Occipital lobe (tissue), 2 donors: Measurements from ENCODE around the gene PPP1R12C. TPM values are rescaled to one million over a fixed set of nuclear protein-coding genes. Genes with fewer than 3 reads are reported as not detected.

ENCODE experiments used
- DNase-seq: peaks from one replicate; lab custom pipeline; 2025; lab: John Stamatoyannopoulos, UW
- total RNA-seq: library from RNA; depleted of rRNA; stranded (reverse); fragments of >200 nt; gene quantifications from one replicate; pipeline ENCODE4 v1.2.3, GENCODE V29; 2014

The PPP1R12C gene
- total RNA-seq, 1 donor from 2014 or later: 20.7 TPM

DNA sequence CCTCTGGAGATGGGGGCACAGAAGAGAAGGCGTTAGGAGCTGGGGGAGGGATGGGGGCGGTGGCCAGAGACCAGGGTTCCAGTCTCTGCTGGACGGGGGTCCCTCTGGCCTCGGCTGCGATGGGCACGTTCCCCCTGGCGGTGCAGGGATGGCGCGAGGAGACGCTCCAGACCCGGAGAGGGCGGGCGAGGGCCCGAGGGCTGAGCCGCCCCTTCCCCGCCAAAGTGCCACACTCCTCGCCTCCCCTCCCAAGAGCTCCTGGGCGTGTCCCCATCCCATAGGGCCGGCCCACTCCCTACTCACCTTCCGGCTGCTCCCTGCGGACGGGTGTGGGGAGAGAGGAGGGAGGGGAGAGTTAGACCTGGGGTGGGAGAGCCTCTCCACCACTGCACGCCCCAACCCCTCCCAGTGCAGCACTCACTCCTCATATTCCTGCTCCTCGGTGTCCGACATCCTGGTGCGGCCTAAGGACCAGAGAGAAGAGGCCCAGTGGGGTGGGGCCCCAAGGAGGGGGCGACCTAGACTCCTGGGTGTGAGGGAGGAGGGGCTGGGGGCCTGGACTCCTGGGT, 29.4 kb upstream of the PPP1R12C start:
- DNase-seq: no peak

DNA sequence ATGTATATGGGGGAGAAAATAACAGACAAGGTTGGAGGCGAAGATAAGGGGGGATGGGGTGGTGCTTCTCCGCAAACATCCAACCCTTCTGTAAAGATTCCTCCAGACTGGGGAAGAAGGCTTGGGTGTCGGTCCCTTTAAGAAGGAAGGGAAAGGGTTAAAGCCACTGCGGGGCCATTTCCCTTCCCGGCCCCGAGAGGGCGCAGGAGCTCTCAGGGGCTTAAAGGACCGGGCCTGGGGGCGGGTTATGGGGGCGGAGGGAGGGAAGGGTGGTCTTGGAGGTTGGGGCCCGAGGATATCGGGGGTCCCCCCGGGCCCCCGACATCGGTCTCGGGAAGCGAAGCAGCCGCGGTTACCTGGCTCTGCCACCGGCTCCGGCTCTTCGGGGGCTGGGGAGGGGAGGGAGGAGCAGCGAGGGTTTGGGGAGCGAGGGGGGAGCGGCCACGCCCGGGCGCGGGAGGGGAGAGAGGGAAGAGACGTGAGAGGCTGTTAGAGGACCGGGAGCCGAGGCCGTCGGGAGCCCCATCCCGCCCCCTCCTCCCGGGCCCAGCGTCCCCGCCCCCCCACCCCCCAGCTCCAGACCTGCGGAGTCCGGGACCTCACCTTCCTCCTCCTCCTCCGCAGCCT, 28.8 kb upstream of the PPP1R12C start:
- DNase-seq: no peak

DNA sequence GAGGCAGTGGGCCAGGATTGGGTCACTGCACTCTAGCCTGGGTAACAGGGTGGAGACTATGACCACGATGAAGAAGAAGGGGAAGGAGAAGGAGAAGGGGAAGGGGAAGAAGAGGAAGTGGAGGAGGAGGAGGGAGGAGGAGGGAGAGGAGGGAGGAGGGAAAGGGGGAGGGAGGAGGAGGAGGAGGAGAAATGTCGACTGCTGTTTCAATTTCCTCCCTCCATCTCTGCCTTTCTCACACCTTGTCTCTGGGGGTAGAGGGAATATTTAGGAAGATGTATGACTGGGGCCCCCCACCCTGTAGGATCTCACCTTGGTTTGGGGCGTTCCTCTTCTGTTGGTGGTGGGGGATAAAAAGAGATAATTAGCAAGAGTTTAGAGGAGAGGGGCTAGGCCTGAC, 27.8 kb upstream of the PPP1R12C start:
- DNase-seq: no peak

DNA sequence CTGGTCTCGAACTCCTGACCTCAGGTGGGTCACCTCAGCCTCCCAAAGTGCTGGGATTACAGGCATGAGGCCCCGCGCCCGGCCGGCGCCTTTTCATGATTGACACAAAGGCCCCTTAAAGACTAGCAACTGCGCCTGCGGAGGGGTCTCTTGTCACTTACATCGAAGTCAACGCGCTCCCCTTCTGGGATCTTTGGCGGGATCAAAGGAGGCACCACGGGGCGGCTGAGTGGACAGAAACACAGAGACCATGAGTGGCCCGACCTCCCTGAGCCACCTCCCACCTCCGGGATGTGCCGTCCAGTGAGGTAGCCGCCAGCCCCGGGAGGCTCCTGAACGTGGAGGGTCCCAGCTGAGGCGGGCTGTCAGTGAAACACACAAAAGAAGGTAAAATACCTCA, 24.3 kb upstream of the PPP1R12C start:
- no peak for DNase-seq

DNA sequence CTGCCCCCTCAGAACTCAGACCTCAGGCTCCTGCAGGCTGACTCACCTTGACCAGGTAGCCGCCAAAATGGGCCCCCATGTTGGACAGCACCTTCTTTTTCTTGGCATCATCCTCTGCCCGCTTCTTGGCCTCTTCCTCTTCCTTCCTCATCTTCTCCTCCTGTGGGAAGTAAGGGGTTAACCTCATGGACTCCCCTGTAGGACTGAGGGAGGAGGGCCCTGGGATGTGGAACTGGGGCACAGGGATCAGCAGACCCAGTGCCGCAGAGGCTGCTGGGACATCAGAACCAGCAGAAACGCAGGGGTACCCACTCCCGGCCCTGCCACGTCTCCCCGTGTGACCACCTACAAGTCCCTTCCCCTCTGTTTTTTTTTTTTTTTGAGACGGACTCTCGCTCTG, 20.5 kb upstream of the PPP1R12C start:
- no peak for DNase-seq

DNA sequence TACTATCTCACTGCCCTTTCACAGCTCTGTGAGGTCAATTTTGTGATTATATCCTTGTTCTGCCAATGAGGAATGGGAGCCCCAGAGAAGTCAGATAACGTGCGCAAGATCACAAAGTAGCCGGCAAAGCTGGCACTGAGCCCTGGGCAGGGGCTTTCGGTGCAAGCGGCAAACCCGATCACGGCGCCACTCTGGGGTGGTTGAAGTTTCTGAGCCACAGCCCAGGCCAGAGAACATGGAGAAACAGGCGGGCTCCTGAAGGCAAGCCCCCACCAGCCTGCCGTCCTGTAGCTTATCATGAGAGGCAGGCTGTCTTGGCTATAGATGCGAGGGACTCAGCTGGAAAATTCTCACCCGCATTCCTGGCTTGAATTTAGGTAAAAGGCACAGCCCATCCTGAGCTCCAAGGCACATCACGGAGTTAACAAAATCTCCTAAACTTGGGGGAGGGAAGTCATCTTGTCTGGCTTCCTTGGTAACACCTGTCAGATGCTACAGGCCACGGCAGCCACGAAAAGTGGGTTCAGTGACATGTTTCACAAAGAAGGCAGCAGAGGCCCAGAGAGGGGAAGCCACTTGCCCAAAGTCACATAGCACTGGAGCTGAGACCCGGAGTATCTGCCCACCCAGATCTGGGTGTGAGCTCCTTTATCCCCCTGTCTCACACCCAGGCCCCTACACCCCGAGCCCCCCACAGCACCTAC, 19.1 kb upstream of the PPP1R12C start:
- no peak for DNase-seq

DNA sequence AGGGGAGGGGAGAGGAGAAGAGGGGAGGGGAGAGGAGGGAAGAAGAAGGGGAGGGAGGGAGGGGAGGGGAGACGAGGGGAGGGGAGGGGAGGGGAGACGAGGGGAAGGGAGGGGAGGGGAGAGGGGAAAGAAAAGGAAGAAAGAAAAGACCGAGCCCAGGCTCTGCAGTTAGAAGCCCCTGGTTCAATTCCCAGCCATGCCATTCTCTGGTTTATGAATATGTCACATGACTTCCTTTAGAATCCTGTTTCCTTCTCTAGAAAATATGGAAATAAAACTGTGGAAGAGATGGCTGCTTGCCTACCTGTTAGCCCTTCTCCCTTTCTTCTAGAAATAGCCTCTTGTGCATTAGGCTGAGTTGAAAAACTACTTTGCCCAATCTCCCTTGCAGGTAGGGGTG, 17.3 kb upstream of the PPP1R12C start:
- DNase-seq: no peak

DNA sequence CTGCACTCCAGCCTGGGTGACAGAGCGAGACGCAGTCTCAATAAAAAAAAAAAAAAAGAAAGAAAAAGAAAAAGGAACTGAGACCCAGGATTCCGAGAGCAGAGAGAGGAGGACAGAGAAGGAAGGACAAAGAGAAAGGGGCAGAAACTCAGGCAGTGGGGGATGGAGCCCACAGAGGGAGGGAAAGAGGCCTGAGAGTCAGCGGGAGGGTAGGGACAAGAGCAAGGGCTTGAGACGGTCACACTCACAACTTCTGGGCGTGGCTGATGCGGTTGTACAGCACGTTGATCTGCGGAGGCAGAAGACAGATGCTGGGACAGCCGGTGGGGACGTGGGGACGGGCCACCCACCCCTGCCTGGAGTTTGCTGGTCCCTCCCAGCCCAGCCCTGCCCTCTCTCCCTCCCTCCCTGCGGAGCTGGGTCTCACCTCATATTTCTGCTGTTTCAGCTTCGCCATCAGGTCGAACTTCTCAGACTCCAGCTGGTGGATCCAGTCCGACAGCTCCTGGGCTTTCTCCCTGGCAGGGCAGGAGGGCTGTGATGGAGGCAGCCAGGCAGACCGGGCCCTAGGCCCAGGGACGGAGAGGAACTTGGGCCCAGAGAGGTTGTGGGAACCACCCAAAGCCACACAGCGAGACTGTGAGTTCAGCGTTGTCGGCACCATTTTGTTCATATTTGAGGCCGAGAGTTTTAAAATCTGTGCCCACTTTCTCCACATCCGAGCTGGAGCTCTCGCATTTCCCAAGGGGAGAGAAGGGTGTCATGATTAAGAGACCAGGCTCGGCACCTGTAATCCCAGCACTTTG, 16.4 kb upstream of the PPP1R12C start:
- DNase-seq: no peak

DNA sequence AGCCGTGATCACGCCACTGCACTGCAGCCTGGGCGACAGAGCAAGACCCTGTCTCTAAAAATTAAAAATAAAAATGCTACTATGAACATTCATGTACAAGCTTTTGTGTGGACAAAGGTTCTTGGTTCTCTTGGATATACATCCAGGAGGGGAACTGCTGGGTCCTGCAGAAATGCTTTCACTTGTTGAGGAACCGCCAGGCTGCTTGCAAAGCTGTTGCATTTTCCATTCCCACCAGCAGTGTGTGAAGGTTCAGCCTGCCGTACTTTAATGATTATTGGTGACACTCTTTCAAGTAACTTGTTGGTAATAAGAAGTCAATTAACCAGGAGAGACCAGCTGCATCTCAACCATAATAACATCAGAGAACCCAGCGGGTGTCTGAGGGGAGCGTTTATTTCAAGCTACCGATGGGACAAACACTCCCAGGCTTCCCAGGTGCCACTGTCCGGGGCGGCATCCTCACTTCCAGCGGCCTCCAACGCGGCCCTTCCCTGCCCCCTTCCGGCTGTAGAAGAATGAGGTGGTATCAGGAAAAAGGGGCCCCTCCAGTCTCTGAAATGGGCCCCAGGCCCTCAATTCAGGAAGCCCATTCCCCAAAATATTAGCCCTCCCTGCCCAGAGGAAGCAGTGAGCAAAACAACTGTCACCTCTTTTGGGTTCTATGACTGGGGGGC, 15.2 kb upstream of the PPP1R12C start:
- no peak for DNase-seq

DNA sequence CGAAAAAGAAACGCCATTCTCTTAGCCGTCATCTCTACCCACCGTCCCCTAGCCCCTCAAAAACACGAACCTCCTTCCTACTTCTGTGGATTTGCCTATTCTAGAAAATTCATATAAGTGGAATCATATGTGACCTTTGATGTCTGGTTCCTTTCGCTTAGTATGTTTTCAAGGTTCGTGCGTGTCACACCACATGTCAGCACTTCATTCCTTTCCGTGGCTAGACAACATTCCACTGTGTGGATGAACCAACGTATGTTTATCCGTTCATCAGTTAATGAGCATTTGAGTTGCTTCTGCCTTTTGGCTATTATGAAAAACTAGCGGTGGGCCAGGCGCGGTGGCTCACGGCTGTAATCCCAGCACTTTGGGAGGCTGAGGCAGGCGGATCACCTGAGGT, 14.0 kb upstream of the PPP1R12C start:
- DNase-seq: no peak

DNA sequence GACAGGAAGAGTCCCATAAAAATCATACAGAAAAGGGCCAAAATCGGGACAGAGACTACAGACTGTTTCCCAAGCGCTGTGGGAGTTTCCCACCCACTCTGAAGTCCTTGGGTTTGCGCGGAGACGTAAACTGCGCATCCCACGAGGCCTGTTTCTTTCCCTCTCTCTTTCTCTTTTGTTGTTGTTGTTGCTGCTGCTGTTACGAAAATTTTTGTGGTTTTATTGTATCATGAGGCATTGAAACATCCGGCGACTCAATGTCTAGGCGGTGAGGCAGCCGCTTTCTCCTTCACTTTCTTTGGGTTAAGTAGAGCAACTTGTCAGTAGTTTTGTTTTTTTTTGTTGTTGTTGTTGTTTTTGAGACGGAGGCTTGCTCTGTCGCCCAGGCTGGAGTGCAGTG, 1.6 kb upstream of the PPP1R12C start:
- no peak for DNase-seq

DNA sequence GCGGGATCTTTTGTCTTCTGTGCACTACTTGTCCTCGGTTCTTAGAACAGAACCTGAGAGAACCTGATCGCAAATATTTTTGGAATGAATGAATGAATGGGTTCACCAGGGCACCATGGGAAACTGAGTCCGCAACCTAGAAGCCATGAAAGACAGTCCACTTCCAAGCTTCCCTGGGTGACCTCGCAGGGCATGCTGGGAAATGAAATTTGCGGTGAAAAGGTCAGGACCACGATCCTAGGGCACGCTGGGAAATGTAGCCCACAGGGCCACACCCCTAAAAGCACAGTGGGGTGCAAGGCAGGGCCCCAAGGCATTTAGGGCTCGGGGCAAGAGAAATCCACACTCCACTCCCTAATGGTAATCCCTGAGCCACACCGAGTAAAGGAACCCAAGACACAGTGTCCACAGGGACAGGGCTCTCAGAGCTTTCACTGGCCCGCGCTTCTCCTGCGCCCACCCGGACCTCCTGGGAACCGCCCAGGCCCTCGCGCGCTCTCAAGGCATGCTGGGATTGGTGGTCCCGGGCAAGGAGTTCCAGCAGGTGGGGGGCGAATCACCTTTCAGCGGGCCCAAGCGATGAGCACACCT, 1.1 kb upstream of the PPP1R12C start:
- peak; percentile 65 for DNase-seq

DNA sequence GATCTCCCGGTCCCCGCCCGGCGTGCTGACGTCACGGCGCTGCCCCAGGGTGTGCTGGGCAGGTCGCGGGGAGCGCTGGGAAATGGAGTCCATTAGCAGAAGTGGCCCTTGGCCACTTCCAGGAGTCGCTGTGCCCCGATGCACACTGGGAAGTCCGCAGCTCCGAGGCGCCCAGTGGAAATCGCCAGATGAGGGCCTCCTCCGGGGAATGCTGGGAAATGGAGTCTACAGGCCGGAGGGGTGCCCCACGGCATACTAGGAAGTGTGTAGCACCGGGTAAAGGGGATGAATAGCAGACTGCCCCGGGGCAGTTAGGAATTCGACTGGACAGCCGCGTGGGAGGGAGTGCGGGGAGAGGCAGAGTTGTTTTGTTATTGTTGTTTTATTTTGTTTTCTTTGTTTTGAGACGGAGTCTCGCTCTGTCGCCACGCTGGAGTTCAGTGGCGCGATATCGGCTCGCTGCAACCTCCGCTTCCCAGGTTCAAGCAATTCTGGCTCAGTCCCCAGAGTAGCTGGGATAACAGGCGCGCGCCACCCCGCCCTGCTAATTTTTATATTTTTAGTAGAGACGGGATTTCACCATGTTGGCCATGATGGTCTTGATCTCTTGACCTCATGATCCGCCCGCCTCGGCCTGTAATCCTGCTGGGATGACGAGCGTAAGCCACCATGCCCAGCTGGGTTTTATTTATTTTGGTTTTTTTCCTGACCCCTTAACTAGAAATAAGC, 390 bp upstream of the PPP1R12C start:
- DNase-seq: peak; percentile 99

DNA sequence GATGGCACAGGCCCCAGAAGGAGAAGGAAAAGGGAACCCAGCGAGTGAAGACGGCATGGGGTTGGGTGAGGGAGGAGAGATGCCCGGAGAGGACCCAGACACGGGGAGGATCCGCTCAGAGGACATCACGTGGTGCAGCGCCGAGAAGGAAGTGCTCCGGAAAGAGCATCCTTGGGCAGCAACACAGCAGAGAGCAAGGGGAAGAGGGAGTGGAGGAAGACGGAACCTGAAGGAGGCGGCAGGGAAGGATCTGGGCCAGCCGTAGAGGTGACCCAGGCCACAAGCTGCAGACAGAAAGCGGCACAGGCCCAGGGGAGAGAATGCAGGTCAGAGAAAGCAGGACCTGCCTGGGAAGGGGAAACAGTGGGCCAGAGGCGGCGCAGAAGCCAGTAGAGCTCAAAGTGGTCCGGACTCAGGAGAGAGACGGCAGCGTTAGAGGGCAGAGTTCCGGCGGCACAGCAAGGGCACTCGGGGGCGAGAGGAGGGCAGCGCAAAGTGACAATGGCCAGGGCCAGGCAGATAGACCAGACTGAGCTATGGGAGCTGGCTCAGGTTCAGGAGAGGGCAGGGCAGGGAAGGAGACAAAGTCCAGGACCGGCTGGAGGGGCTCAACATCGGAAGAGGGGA, 1.1 kb downstream of the PPP1R12C start:
- DNase-seq: peak; percentile 63

DNA sequence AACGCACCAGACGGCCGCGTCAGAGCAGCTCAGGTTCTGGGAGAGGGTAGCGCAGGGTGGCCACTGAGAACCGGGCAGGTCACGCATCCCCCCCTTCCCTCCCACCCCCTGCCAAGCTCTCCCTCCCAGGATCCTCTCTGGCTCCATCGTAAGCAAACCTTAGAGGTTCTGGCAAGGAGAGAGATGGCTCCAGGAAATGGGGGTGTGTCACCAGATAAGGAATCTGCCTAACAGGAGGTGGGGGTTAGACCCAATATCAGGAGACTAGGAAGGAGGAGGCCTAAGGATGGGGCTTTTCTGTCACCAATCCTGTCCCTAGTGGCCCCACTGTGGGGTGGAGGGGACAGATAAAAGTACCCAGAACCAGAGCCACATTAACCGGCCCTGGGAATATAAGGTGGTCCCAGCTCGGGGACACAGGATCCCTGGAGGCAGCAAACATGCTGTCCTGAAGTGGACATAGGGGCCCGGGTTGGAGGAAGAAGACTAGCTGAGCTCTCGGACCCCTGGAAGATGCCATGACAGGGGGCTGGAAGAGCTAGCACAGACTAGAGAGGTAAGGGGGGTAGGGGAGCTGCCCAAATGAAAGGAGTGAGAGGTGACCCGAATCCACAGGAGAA, 1.9 kb downstream of the PPP1R12C start:
- DNase-seq: no peak

DNA sequence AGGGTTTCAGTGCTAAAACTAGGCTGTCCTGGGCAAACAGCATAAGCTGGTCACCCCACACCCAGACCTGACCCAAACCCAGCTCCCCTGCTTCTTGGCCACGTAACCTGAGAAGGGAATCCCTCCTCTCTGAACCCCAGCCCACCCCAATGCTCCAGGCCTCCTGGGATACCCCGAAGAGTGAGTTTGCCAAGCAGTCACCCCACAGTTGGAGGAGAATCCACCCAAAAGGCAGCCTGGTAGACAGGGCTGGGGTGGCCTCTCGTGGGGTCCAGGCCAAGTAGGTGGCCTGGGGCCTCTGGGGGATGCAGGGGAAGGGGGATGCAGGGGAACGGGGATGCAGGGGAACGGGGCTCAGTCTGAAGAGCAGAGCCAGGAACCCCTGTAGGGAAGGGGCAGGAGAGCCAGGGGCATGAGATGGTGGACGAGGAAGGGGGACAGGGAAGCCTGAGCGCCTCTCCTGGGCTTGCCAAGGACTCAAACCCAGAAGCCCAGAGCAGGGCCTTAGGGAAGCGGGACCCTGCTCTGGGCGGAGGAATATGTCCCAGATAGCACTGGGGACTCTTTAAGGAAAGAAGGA, 2.8 kb downstream of the PPP1R12C start:
- no peak for DNase-seq

DNA sequence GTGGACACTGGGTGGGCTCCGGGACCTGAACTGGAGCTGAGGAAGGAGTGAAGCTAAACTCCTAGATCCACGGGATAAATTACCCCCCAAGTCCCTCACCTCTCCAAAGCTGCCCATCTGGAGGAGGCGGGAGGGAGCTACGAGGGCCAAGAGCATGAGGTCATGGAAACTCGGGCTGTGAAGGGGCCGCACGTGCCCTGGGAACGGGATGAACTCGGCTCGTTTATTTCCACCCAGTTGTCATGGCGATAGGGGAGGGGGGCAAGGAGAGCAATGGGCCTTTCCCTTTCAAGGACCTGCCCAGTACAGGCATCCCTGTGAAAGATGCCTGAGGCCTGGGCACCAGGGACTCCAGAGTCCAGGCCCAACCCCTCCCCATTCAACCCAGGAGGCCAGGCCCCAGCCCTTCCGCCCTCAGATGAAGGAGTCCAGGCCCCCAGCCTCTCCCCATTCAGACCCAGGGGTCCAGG, 3.8 kb downstream of the PPP1R12C start:
- DNase-seq: peak; percentile 9

DNA sequence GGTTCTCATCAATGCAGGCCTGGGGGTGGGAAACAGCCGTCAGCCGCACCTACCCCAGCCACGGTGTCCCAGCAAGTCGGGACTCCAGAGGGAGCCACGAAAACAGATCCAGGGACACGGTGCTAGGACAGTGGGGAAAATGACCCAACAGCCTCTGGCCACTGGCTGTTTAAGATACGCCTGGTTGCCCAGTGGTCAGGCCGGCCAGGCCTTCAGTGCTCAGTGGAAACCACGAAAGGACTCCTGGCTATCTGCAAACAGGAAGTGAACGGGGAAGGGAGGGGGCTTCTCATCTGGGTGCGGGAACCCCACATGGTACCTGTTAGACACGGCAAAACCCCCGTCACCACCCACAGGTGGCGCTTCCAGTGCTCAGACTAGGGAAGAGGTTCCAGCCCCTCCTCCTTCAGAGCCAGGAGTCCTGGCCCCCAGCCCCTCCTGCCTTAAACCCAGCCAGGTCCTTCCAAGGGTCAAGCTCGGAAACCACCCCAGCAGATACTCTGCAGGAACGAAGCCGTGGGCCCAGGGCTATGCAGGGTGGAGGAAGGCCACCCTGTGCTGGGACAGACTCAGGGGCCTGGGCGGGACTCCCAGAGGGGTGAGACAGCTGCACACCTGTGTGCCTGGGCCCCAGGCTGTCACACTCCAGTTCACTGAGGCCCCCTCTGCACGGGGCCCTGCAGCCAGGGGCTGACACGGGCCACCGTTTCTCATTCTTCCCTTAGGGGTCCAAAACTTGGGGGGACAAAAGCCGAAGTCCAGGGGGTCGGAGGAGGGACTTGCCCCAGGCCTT, 4.5 kb downstream of the PPP1R12C start:
- no peak for DNase-seq
